ENCODE results near the gene CADPS.

The CADPS gene

DNA sequence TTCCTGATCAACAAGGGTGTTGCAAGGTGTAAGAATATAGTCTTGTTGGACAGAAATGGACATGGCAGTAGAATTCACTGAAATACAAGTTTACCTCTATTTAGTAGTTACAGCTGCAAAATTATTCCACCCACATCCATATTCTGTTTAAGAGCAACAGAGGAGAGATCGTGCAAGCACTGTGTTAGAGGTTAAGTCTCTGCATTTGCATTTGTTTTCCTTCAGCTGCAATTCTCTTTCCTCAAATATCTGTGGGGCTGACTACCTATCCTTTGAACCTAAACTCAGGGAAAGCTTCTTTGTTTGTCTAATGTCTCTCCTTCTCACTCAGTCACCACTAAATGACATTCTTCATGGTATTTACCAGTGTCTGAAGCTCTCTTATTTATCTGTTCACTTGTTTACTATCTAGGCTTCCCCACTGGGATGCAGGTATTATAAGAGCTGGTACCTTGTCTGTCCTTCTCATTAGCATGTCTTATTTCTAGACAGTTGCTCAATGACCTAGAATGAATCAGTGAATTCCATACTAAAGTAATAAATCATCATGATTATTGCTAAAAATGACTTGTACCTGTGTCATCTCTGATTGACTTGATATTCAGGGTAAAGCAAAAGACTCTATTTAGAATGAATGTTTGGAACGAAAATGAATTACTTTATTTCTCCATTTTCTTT lies 326.5 kb downstream of the CADPS start:
- DNase-seq: no peak

GRCh38 chr3:62546266-62546665 lies 328.9 kb downstream of the CADPS start:
- no peak for DNase-seq

GRCh38 chr3:62542185-62542584 lies 333.0 kb downstream of the CADPS start:
- DNase-seq: no peak

- no peak for DNase-seq
Measured at GRCh38 chr3:62539762-62540161, 335.5 kb downstream of the CADPS start.

- DNase-seq: no peak
Measured at GRCh38 chr3:62538691-62539356, 336.4 kb downstream of the CADPS start.

GRCh38 chr3:62534326-62534725 lies 340.9 kb downstream of the CADPS start:
- DNase-seq: no peak

GRCh38 chr3:62532796-62533195 lies 342.4 kb downstream of the CADPS start:
- no peak for DNase-seq

DNA sequence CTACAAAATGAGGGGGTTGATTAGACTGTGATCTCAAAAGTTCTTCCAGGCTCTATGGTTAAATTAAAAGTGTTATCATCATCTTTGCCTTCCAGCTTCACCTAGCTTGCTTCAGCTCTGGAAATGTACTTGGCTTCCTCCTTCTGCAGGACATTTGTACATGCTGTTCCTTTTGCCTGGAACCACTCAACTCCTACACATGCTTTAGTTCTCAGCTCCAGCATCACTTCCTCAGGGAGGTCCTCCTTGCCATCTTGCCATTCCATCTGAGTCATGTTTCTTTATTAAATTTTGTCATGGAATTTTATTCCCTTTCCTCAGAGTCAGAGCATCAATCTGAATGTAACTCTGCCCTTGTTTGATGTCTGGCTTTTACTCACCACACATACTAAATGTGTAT lies 343.2 kb downstream of the CADPS start:
- no peak for DNase-seq

- DNase-seq: no peak
Measured at GRCh38 chr3:62531493-62531892, 343.7 kb downstream of the CADPS start.

GRCh38 chr3:62529230-62529629 lies 346.0 kb downstream of the CADPS start:
- DNase-seq: no peak

- no peak for DNase-seq
Measured at GRCh38 chr3:62527474-62527873, 347.7 kb downstream of the CADPS start.

GRCh38 chr3:62525281-62525680 lies 349.9 kb downstream of the CADPS start:
- no peak for DNase-seq

GRCh38 chr3:62523672-62524071 lies 351.5 kb downstream of the CADPS start:
- DNase-seq: no peak

DNA sequence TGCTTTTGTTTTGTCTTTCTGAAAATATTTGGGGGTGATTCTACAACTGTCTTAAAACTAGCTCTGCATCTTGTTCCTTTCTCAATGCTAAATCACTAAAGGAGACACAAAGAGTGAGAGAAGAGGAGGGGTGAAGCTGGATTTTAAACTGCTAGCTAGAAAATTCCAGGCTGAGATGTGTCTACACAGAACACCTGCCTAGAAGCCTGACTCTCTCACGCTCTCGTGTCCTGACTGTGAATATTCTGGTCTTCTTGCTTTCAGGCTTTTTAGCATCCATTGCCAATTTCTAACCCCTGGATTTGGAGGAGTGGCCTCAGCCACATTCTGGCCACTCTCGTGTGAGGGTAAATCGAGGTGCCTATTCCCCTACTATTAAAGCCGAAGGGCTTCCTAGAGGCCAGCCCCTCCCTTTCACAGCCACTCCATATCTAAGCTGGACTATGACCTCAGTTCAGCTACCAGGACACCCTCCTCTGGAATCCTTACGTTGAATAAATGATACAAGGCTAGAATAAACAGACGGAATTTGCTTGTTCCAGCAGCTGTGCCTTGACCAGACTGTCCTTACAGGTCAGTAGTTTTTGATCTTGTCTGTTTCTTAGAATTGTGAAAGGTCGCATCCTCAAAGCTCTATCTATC lies 353.6 kb downstream of the CADPS start:
- DNase-seq: no peak

GRCh38 chr3:62503516-62503915 lies 371.7 kb downstream of the CADPS start:
- no peak for DNase-seq

DNA sequence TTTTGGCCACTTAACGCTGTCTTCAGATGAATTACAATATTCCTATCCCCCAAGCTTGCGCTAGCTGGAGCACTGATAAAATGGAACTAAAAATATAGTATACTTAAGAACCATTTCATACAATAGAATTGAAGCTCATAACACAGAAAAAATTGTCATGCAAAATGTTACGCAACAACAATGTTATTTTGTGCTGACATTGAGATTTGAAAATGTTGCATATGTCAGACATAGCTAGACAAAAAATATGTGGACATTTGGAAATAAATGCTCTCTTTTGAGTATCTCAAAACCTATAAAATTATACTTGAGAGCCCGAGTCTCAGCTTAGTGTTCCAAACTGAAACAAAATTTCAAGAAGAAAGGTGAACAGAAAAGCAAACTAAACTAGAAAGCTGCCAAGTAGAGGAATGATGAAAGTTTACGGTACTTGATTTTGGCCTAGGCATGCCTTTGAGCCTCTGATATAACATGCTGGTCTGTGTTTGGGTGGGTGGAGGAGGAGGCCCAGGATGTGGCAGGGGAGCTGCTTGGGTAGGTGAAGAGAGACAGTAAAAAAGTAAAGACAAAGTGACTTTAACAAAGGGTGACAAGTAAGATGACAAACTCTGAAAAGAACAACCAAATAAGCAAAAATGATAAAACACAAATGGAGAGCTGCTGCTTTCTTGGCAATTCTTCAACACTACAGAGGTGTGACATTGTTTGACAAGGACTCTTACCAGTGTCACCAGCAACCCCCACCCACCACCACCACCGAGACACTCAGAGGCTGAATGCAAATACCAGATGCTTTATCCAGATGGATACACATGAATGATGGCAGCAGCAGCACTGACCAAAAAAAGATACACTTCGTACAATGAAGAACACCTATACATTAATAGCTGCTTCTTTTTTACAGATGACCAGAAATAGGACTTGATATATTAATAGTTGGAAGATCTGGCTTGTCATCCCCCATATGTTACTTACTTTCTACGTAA lies 372.6 kb downstream of the CADPS start:
- DNase-seq: no peak

- DNase-seq: no peak
Measured at GRCh38 chr3:62501289-62501668, 373.9 kb downstream of the CADPS start.

- DNase-seq: no peak
Measured at GRCh38 chr3:62500556-62501288, 374.5 kb downstream of the CADPS start.

GRCh38 chr3:62497156-62497555 lies 378.1 kb downstream of the CADPS start:
- no peak for DNase-seq

DNA sequence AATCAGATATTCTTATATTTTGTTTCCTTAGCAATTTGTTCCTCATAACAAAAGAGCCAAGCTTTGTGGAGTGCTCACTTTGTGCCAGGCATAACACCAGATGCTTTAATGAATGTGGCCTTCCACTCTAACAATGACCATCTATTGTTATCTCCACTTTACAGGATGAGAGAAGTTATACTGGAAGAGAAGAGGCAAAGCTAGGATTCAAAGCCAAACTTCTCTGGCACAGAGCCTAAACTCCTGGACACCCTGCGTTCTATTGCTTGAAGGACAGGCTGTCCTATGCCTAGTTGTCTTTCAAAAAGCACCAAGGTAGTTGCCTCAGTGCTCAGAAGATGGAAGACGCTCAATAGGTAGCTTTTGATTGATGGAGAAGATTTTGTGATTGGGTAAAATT lies 378.7 kb downstream of the CADPS start:
- no peak for DNase-seq

DNA sequence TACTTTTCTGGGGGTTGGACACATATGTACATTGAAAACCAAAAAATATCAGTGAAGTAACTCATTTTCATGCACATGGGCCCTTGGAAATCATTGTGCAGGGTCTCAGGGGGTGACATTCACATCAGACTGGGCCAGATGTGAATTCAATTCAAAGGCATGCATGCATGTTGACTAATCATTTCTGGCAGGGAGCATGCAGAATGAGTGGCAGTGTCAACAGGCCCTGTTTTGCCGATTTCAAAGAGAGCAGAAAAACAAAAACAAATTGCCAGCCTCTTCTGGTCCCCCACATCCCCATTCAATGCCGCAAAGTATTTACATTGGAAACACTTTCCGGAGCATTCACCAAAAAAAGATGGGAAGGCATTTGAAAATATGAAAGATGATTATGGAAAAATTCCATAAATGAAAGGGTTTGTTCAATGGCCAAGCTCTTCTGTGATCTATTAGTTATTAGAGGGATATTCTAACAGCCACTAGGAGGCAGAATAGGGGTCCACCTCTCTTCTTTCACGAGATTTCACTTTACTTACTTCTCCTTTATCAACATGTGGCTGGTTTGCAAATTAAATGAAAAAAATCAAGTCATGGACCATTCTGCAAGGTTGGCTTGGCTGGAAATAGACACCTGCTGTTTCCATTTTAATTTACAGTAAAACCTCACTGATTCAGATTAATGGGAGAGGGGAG lies 382.0 kb downstream of the CADPS start:
- no peak for DNase-seq

- no peak for DNase-seq
Measured at GRCh38 chr3:62482961-62483360, 392.3 kb downstream of the CADPS start.

All from NCI-H1092 (cell line).